CD4-positive, alpha-beta T cell (primary cell): ENCODE results near the gene IL10RB. TPM values are rescaled to one million over a fixed set of nuclear protein-coding genes. Genes with fewer than 3 reads are reported as not detected.

Experiments
- ATAC-seq: fragments of 200-7000 bp; cut with Tn5 transposase; one replicate; pipeline ENCODE4 v1.10.0; 2022; ENCODE audit warnings: mild to moderate bottlenecking; ENCODE audit not compliant: poor library complexity
- CTCF ChIA-PET: fragments of 350-600 bp; sonication (Branson Sonifier 250); formaldehyde crosslinking; loops from one replicate; lab custom pipeline; 2021; ENCODE audit warnings: antibody characterized with exemption, inconsistent platforms; lab: Charles Lee
- POLR2A ChIA-PET: fragments of 350-600 bp; sonication (Branson Sonifier 250); formaldehyde crosslinking; loops from one replicate; lab custom pipeline; 2021; ENCODE audit warnings: antibody characterized with exemption, inconsistent platforms; lab: Charles Lee
- DNase-seq, 14 experiments: peaks; one replicate each; pipeline ENCODE4 v3.0.0-alpha.2; 2013 to 2020; ENCODE audit warnings: mixed read lengths in 2 of 14
- H3K27ac ChIP-seq, 2 donors: one replicate each; pipeline versions ENCODE4 v1.5.1 to v1.7.0; 2013; ENCODE audit warnings: low read length in 2 of 2, low read depth in 1 of 2, mild to moderate bottlenecking in 1 of 2
- H3K27me3 ChIP-seq, 2 experiments: 1 replicate in 1 of 2; 2 replicates in 1 of 2; pipeline versions ENCODE4 v1.6.1 to v1.7.0; 2013; ENCODE audit warnings: low read length in 2 of 2, control low read depth in 1 of 2, mild to moderate bottlenecking in 1 of 2, moderate library complexity in 1 of 2; ENCODE audit not compliant: insufficient read depth in 2 of 2, control insufficient read depth in 1 of 2
- H3K36me3 ChIP-seq: one replicate; pipeline ENCODE4 v1.6.1; 2013; ENCODE audit warnings: low read length, control low read depth; ENCODE audit not compliant: insufficient read depth
- H3K4me1 ChIP-seq: one replicate; pipeline ENCODE4 v1.6.1; 2013; ENCODE audit warnings: low read length, control low read depth; ENCODE audit not compliant: insufficient read depth
- H3K4me3 ChIP-seq: one replicate; pipeline ENCODE4 v1.5.1; 2013; ENCODE audit warnings: mild to moderate bottlenecking, low read length, moderate library complexity
- H3K9me3 ChIP-seq, 2 experiments: 1 replicate in 1 of 2; 2 replicates in 1 of 2; pipeline versions ENCODE4 v1.6.1 to v1.7.0; 2013; ENCODE audit warnings: low read length in 2 of 2, mild to moderate bottlenecking in 2 of 2, control low read depth in 1 of 2, moderate library complexity in 1 of 2; ENCODE audit not compliant: control insufficient read depth in 1 of 2, insufficient read depth in 1 of 2
- H3K27ac Mint-ChIP-seq: one replicate; pipeline ENCODE4 v1.8.0; 2020; ENCODE audit warnings: mixed read lengths
- H3K27me3 Mint-ChIP-seq: one replicate; pipeline ENCODE4 v1.8.0; 2021; ENCODE audit warnings: mixed read lengths
- H3K36me3 Mint-ChIP-seq: one replicate; pipeline ENCODE4 v1.8.0; 2021; ENCODE audit warnings: low read depth, mixed read lengths
- H3K4me1 Mint-ChIP-seq: one replicate; pipeline ENCODE4 v1.8.0; 2021; ENCODE audit warnings: low read depth, mixed read lengths
- H3K4me3 Mint-ChIP-seq: one replicate; pipeline ENCODE4 v1.8.0; 2020; ENCODE audit warnings: mild to moderate bottlenecking, mixed read lengths
- H3K9me3 Mint-ChIP-seq: one replicate; pipeline ENCODE4 v1.8.0; 2020; ENCODE audit warnings: mixed read lengths
- intact Hi-C, 2 experiments: fragments of 100-400 bp; cut with DNase I in 1 of 2; cut with micrococcal nuclease in 1 of 2; formaldehyde crosslinking; loops; one replicate each; pipeline versions ENCODE4 v1.15.1 to v1.9.0; 2023 to 2025; cut with DNase I, micrococcal nuclease
- total RNA-seq, 174 experiments: library from RNA in 2 of 174; stranded (reverse) in 2 of 174; gene quantifications; one replicate each; pipeline ENCODE4 v1.2.3 and lab custom pipeline; 2021 to 2026
- TF ChIP-seq, protein P1 (sequence below): fragments of 200-600 bp; IDR thresholded peaks from one replicate; pipeline ENCODE4 v1.8.0; 2022; ENCODE audit warnings: antibody characterized with exemption, mild to moderate bottlenecking

IL10RB gene
- total RNA-seq, 2 experiments from 2014 or later, result 7.2 to 9.2 TPM

DNA sequence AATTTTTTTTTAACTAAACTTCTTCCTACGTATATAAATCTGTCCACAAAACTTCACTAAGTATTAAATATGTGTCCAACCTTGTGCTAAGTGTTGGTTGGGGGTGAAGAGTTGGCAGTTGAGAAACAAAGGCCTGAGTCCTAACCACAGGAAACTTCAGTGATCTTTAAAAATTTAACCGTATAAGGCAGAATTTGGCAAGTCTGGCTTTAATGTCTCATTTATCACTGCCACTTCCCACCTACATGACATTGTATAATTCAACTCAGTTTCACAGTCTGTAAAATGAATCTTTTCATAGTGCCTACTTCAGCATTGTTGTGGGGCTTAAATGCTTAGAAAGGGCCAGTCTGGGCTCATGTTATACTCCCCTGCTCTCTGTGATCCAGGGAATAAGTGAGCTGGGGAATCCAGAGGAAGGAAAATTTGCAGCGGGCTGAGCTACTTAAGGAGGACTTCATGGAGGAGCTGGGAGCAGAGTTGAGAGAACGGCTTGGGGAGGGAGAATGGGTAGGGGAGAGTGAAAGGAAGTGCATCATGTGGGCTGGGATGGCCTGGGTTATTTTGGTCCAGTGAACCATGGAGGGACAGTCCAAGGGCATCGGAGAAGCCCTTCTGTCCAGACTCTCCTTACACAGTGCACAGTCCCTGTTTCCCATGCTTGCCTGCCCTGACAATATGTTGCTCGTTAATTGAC is 21.9 kb upstream of the IL10RB start:
- H3K36me3 ChIP-seq, result peaks cover 63% of the 10 kb centered on the region
- DNase-seq, result peak in 1 of 14 experiments; percentile 46
- peak overlapping the region; percentile 12 for H3K4me3 ChIP-seq
- ATAC-seq, result peak; percentile 30
- no peaks in the 10 kb centered on the region for H3K9me3 ChIP-seq
- Mint-ChIP-seq H3K27ac (peak overlapping the region; percentile 89), H3K4me3 (peak overlapping the region; percentile 77), H3K4me1 (peaks cover 89% of the 10 kb centered on the region), H3K27me3 (no peaks in the 10 kb centered on the region), H3K36me3 (peaks cover 71% of the 10 kb centered on the region), H3K9me3 (no peaks in the 10 kb centered on the region)
- POLR2A ChIA-PET, result interaction anchor here (0.9 to 1.5 kb wide), 3 partner anchors 35 to 117 kb away, joined by 3 to 4 read pairs (median 3); no protein-coding TSS in a partner anchor
- CTCF ChIA-PET, result no interaction called here
- intact Hi-C loops, result loop anchor here in 1 of 2 experiments (10.0 kb wide), 1 partner anchor 49 kb away; no protein-coding TSS in a partner anchor
- peak overlapping the region; percentile 8 to 50 for H3K27ac ChIP-seq
- TF ChIP-seq, protein P1, sequence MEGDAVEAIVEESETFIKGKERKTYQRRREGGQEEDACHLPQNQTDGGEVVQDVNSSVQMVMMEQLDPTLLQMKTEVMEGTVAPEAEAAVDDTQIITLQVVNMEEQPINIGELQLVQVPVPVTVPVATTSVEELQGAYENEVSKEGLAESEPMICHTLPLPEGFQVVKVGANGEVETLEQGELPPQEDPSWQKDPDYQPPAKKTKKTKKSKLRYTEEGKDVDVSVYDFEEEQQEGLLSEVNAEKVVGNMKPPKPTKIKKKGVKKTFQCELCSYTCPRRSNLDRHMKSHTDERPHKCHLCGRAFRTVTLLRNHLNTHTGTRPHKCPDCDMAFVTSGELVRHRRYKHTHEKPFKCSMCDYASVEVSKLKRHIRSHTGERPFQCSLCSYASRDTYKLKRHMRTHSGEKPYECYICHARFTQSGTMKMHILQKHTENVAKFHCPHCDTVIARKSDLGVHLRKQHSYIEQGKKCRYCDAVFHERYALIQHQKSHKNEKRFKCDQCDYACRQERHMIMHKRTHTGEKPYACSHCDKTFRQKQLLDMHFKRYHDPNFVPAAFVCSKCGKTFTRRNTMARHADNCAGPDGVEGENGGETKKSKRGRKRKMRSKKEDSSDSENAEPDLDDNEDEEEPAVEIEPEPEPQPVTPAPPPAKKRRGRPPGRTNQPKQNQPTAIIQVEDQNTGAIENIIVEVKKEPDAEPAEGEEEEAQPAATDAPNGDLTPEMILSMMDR, result no peak
- H3K4me1 ChIP-seq, result peaks cover 63% of the 10 kb centered on the region
- no peaks in the 10 kb centered on the region for H3K27me3 ChIP-seq

- TF ChIP-seq, protein P1, result no peak
- POLR2A ChIA-PET, result interaction anchor here (0.9 to 1.3 kb wide), 2 partner anchors 34 to 40 kb away, joined by 3 read pairs; no protein-coding TSS in a partner anchor
Observed at GRCh38 chr21:33244779-33245105, 21.4 kb upstream of the IL10RB start.

GRCh38 chr21:33245289-33245918 is 20.8 kb upstream of the IL10RB start:
- H3K9me3 ChIP-seq, result no peaks in the 10 kb centered on the region
- TF ChIP-seq, protein P1, result no peak
- CTCF ChIA-PET, result interaction anchor here (0.7 kb wide), 1 partner anchor 11 kb away, joined by 3 read pairs; no protein-coding TSS in a partner anchor
- H3K9me3 Mint-ChIP-seq, result no peaks in the 10 kb centered on the region
- ATAC-seq (no peak), DNase-seq (no peak)
- peaks cover 91% of the 10 kb centered on the region for H3K4me1 Mint-ChIP-seq
- peak overlapping the region; percentile 89 for H3K27ac Mint-ChIP-seq
- H3K4me3 Mint-ChIP-seq, result peak overlapping the region; percentile 53
- H3K36me3 ChIP-seq, result peaks cover 73% of the 10 kb centered on the region
- H3K27ac ChIP-seq, result peak overlapping the region in 1 of 2 donors; percentile 26
- H3K27me3 Mint-ChIP-seq, result no peaks in the 10 kb centered on the region
- POLR2A ChIA-PET, result interaction anchor here (0.5 to 0.9 kb wide), 2 partner anchors 13 to 40 kb away, joined by 3 to 4 read pairs; no protein-coding TSS in a partner anchor
- no peaks in the 10 kb centered on the region for H3K27me3 ChIP-seq
- intact Hi-C loops, result loop anchor here (5.0 to 10.0 kb wide), 2 partner anchors 43 to 51 kb away; no protein-coding TSS in a partner anchor
- peaks cover 80% of the 10 kb centered on the region for H3K36me3 Mint-ChIP-seq
- no peak overlapping the region for H3K4me3 ChIP-seq
- peaks cover 61% of the 10 kb centered on the region for H3K4me1 ChIP-seq

More at GRCh38 chr21:33244779-33245105, 21.4 kb upstream of the IL10RB start:
- ATAC-seq (no peak), DNase-seq (no peak)
- Histone ChIP-seq H3K27me3 (no peaks in the 10 kb centered on the region), H3K27ac (peak overlapping the region in 1 of 2 donors; percentile 50), H3K9me3 (no peaks in the 10 kb centered on the region), H3K36me3 (peaks cover 68% of the 10 kb centered on the region), H3K4me1 (peaks cover 63% of the 10 kb centered on the region), H3K4me3 (no peak overlapping the region)
- peak overlapping the region; percentile 53 for H3K4me3 Mint-ChIP-seq
- H3K27me3 Mint-ChIP-seq, result no peaks in the 10 kb centered on the region
- peak overlapping the region; percentile 89 for H3K27ac Mint-ChIP-seq
- H3K4me1 Mint-ChIP-seq, result peaks cover 91% of the 10 kb centered on the region
- CTCF ChIA-PET, result interaction anchor here (0.7 kb wide), 1 partner anchor 10 kb away, joined by 3 read pairs; no protein-coding TSS in a partner anchor
- intact Hi-C loops, result loop anchor here (5.0 to 10.0 kb wide), 2 partner anchors 42 to 50 kb away; no protein-coding TSS in a partner anchor
- no peaks in the 10 kb centered on the region for H3K9me3 Mint-ChIP-seq
- H3K36me3 Mint-ChIP-seq, result peaks cover 76% of the 10 kb centered on the region
